ENCODE measurements around the gene PSMD3. TPM values are rescaled to one million over a fixed set of nuclear protein-coding genes. Genes with fewer than 3 reads are reported as not detected.
A peak's percentile ranks its signal among the peaks of the same experiment; 100 is the strongest.

The PSMD3 gene
- total RNA-seq = 100 to 1,000 TPM in 1 of 4 donors, 10 to 100 TPM in 3; 72.2 to 121 (median 84.7) TPM

DNA sequence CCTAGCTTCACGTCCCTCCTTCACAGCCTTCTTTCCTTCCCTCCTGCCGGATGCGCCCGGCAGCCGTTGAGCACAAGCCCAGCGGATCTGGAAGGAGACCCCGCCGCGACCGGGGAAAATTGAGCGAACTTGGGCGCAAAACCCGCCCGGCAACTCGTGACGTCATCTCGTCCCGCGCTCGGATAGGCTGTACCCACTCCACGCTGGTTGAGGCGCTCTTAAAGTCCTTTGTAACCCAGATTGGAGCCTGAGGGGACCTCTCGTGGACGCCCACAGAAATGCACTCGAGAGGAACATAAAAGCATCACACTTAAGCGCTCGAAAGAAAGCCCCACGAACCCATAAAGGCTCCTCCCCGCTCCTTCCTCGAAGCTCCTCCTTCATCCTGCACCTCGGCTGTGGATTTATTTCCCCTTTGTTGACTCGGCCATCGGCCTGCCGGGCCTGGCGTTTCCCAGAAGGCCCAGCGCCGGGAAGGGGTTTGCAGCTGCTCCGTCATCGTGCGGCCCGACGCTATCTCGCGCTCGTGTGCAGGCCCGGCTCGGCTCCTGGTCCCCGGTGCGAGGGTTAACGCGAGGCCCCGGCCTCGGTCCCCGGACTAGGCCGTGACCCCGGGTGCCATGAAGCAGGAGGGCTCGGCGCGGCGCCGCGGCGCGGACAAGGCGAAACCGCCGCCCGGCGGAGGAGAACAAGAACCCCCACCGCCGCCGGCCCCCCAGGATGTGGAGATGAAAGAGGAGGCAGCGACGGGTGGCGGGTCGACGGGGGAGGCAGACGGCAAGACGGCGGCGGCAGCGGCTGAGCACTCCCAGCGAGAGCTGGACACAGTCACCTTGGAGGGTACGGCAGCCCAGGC lies at the start of gene PSMD3:
TSS of gene PSMD3 (plus strand) at position 457 of the 856 bp plus-strand sequence. CDS start at position 621, 164 bp downstream.
- H3K27me3 ChIP-seq = peaks cover 0 to 20% (median 0%) of the 10 kb centered on the region in 4 donors
- peak within 1 kb of the TSS; percentile 92 to 97 (median 95) for H3K27ac ChIP-seq
- intact Hi-C loops (cut with DNase I) = loop anchor here (1.0 kb wide), 1 partner anchor 21 kb away; no protein-coding TSS in a partner anchor
- peaks cover 15 to 37% (median 21%) of the 10 kb centered on the region in 3 donors for H3K4me1 ChIP-seq
- H3K9me3 ChIP-seq = no peaks in the 10 kb centered on the region
- peak within 1 kb of the TSS; percentile 89 to 98 (median 94) for H3K4me3 ChIP-seq
- peaks cover 12 to 22% (median 14%) of the 10 kb centered on the region in 3 donors for H3K36me3 ChIP-seq
- peak; percentile 92 for DNase-seq
- WGBS, 2 donors = 0 to 1% methylated on average over 12 to 18 of the region's 84 CpGs
- TF ChIP-seq, protein P1, sequence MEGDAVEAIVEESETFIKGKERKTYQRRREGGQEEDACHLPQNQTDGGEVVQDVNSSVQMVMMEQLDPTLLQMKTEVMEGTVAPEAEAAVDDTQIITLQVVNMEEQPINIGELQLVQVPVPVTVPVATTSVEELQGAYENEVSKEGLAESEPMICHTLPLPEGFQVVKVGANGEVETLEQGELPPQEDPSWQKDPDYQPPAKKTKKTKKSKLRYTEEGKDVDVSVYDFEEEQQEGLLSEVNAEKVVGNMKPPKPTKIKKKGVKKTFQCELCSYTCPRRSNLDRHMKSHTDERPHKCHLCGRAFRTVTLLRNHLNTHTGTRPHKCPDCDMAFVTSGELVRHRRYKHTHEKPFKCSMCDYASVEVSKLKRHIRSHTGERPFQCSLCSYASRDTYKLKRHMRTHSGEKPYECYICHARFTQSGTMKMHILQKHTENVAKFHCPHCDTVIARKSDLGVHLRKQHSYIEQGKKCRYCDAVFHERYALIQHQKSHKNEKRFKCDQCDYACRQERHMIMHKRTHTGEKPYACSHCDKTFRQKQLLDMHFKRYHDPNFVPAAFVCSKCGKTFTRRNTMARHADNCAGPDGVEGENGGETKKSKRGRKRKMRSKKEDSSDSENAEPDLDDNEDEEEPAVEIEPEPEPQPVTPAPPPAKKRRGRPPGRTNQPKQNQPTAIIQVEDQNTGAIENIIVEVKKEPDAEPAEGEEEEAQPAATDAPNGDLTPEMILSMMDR (IDR thresholded peaks at IDR 0.05) = peak; percentile 68 to 95 (median 91)
- peak in 3 of 4 donors; percentile 80 to 91 (median 90) for TF ChIP-seq POLR2A (IDR thresholded peaks at IDR 0.05)

DNA sequence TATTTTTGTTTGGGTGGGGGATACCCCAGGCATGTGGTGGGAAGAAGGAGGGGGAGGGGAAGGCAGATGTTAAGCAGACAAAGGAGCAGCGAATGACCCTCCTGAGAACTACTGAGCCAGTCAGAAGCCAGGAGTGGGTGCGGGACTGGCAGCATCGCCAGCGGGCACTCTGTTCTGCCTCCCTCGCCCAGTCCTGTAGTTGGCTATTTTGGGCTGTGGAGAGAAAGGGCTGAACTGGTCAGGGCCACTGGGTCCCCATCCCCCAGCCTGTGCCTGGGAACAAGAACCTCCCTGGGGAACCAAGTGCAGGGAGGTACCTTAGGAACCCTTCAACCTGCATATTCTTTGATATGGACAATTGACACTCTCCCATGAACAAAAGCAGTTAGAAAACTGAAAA lies 46.7 kb upstream of the PSMD3 start:
- Histone ChIP-seq H3K4me3 (no peak overlapping the region), H3K27me3 (no peaks in the 10 kb centered on the region), H3K4me1 (peaks cover 5 to 12% (median 8%) of the 10 kb centered on the region in 3 donors), H3K9me3 (no peaks in the 10 kb centered on the region), H3K27ac (no peak overlapping the region), H3K36me3 (no peaks in the 10 kb centered on the region)
- no peak for TF ChIP-seq POLR2A (IDR thresholded peaks at IDR 0.05)
- TF ChIP-seq, protein P1 (IDR thresholded peaks at IDR 0.05) = no peak
- intact Hi-C loops (cut with DNase I) = no loop called here
- WGBS, 2 donors = 90 to 95% methylated on average over 5 of the region's 5 CpGs
- no peak for DNase-seq

DNA sequence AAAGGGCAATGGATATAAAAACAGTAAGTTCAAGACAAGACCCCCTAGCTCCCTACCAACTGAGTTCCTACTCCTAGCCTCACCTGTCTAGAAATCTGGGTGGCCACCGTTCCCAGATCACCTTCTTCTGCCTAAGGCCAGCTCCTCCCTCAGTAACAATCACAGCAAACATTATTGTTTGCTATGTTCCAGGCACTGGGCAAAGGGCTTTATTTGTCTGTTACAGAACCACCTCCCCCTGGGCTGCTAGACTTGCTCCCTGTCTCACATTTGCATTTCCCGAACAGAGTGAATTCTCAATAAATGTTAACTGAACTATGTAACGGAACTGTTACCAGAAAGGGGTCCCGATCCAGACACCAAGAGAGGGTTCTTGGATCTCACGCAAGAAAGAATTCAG lies 46.3 kb upstream of the PSMD3 start:
- Histone ChIP-seq H3K27me3 (no peaks in the 10 kb centered on the region), H3K27ac (no peak overlapping the region), H3K36me3 (no peaks in the 10 kb centered on the region), H3K9me3 (no peaks in the 10 kb centered on the region), H3K4me3 (no peak overlapping the region), H3K4me1 (peaks cover under 1 to 12% (median 6%) of the 10 kb centered on the region in 3 donors)
- WGBS, 2 donors = 84 to 88% methylated on average over 5 of the region's 5 CpGs
- DNase-seq = no peak
- no peak for TF ChIP-seq POLR2A (IDR thresholded peaks at IDR 0.05)
- TF ChIP-seq, protein P1 (IDR thresholded peaks at IDR 0.05) = no peak
- intact Hi-C loops (cut with DNase I) = no loop called here

DNA sequence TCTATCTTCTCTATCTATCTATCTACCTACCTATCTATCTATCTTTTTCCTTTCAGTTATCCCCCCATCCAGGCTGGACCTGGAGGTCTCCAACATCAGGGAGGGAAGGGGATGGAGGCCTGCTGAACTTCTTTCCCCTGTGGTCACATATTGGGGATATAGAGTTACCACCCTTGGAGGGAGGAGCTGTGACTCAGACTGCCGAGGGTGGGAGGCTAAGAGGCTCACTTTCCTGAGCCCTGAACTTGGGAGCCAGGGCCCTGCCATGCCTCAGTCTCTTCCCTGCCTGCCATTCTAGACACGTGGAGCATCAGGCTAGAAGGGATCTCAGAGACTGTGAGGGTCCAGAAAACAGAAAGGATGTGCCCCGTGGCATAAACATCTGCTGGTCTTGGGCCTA lies 44.7 kb upstream of the PSMD3 start:
- DNase-seq = no peak
- H3K4me1 ChIP-seq = peaks cover 0 to 12% (median 0%) of the 10 kb centered on the region in 3 donors
- no peaks in the 10 kb centered on the region for H3K36me3 ChIP-seq
- H3K27me3 ChIP-seq = no peaks in the 10 kb centered on the region
- WGBS, 2 donors = 20 to 75% methylated on average over 1 to 2 of the region's 3 CpGs
- no peaks in the 10 kb centered on the region for H3K9me3 ChIP-seq
- TF ChIP-seq POLR2A (IDR thresholded peaks at IDR 0.05) = no peak
- TF ChIP-seq, protein P1 (IDR thresholded peaks at IDR 0.05) = no peak
- intact Hi-C loops (cut with DNase I) = no loop called here
- H3K27ac ChIP-seq = no peak overlapping the region
- no peak overlapping the region for H3K4me3 ChIP-seq

DNA sequence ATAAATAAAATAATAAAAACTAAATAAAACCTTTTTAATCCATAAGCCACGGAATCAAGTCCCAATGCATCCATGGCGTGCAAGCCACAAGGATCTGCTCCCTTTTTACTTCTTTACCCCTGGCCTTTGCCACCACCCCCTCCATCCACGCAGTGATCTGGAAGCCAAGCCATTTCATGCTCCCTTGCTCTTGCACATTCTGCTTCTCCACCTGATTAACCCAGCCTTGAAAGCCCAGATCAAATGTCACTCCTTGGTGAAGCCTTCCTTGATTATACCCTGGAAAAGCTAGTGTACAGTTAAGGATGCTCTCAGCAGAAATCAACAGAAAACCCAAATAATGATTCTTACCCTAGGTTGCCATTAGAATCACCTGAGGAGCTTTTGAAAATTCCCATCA lies 43.2 kb upstream of the PSMD3 start:
- DNase-seq = no peak
- TF ChIP-seq, protein P1 (IDR thresholded peaks at IDR 0.05) = no peak
- TF ChIP-seq POLR2A (IDR thresholded peaks at IDR 0.05) = no peak
- H3K4me3 ChIP-seq = no peak overlapping the region
- H3K36me3 ChIP-seq = no peaks in the 10 kb centered on the region
- H3K4me1 ChIP-seq = peaks cover 0 to 12% (median 0%) of the 10 kb centered on the region in 3 donors
- peaks cover 0 to under 1% (median 0%) of the 10 kb centered on the region in 4 donors for H3K27me3 ChIP-seq
- WGBS, 2 donors = 85 to 90% methylated on average over 3 of the region's 3 CpGs
- intact Hi-C loops (cut with DNase I) = no loop called here
- no peaks in the 10 kb centered on the region for H3K9me3 ChIP-seq
- H3K27ac ChIP-seq = no peak overlapping the region

Data from esophagus squamous epithelium (tissue), 5 donors.